Neutrophil (primary cell): Measurements from ENCODE around the gene ARMC9.

Source experiments
- H3K27ac ChIP-seq: fragments of 200-600 bp; sonication (generic); 2 replicates; pipeline ENCODE4 v1.5.1; 2016; ENCODE audit warnings: mild to moderate bottlenecking, moderate library complexity
- H3K27me3 ChIP-seq: fragments of 200-600 bp; sonication (generic); 2 replicates; pipeline ENCODE4 v1.6.0; 2016; ENCODE audit warnings: mild to moderate bottlenecking
- H3K36me3 ChIP-seq: fragments of 200-600 bp; sonication (generic); 2 replicates; pipeline ENCODE4 v1.5.1; 2017
- H3K4me1 ChIP-seq, 2 experiments: fragments of 200-600 bp in 1 of 2; sonication (generic) in 1 of 2; 1 replicate in 1 of 2; 2 replicates in 1 of 2; pipeline versions ENCODE4 v1.5.1 to v1.6.1; 2013 to 2016; ENCODE audit warnings: low read depth in 1 of 2, low read length in 1 of 2, mild to moderate bottlenecking in 1 of 2, moderate library complexity in 1 of 2; ENCODE audit not compliant: control insufficient read depth in 1 of 2, insufficient read depth in 1 of 2
- H3K4me3 ChIP-seq, 2 experiments: fragments of 200-600 bp in 1 of 2; sonication (generic) in 1 of 2; 1 replicate in 1 of 2; 2 replicates in 1 of 2; pipeline ENCODE4 v1.5.1; 2013 to 2016; ENCODE audit warnings: low read depth in 1 of 2, low read length in 1 of 2, mild to moderate bottlenecking in 1 of 2, moderate library complexity in 1 of 2
- H3K9me3 ChIP-seq: fragments of 200-600 bp; sonication (generic); 2 replicates; pipeline ENCODE4 v1.5.1; 2016
- CTCF ChIP-seq: fragments of 200-600 bp; sonication (generic); IDR thresholded peaks from 2 replicates; pipeline ENCODE4 v1.5.1; 2016; ENCODE audit warnings: antibody characterized with exemption

The ARMC9 gene

GRCh38 chr2:231388725-231389346, 190.4 kb downstream of the ARMC9 start:
- Histone ChIP-seq H3K36me3 (no peaks in the 10 kb centered on the region), H3K27me3 (no peaks in the 10 kb centered on the region), H3K4me3 (no peak overlapping the region), H3K4me1 (peaks cover 35 to 50% of the 10 kb centered on the region in 2 experiments), H3K9me3 (no peaks in the 10 kb centered on the region), H3K27ac (no peak overlapping the region)
- TF ChIP-seq CTCF = no peak

GRCh38 chr2:231390667-231391066, 192.2 kb downstream of the ARMC9 start:
- no peak for TF ChIP-seq CTCF

GRCh38 chr2:231391981-231392380, 193.6 kb downstream of the ARMC9 start:
- Histone ChIP-seq H3K27ac (no peak overlapping the region), H3K4me1 (peaks cover 44 to 77% of the 10 kb centered on the region in 2 experiments), H3K27me3 (peaks cover 12% of the 10 kb centered on the region), H3K9me3 (no peaks in the 10 kb centered on the region), H3K4me3 (no peak overlapping the region), H3K36me3 (no peaks in the 10 kb centered on the region)
- no peak for TF ChIP-seq CTCF

More at GRCh38 chr2:231390667-231391066, 192.2 kb downstream of the ARMC9 start:
- peaks cover 44 to 68% of the 10 kb centered on the region in 2 experiments for H3K4me1 ChIP-seq
- H3K27ac ChIP-seq = no peak overlapping the region
- no peak overlapping the region for H3K4me3 ChIP-seq
- no peaks in the 10 kb centered on the region for H3K9me3 ChIP-seq
- peaks cover 1% of the 10 kb centered on the region for H3K27me3 ChIP-seq
- H3K36me3 ChIP-seq = no peaks in the 10 kb centered on the region

GRCh38 chr2:231392431-231393148, 194.2 kb downstream of the ARMC9 start:
- Histone ChIP-seq H3K4me3 (no peak overlapping the region), H3K36me3 (no peaks in the 10 kb centered on the region), H3K27me3 (peaks cover 12% of the 10 kb centered on the region), H3K27ac (no peak overlapping the region), H3K4me1 (peaks cover 44 to 77% of the 10 kb centered on the region in 2 experiments), H3K9me3 (no peaks in the 10 kb centered on the region)
- TF ChIP-seq CTCF = no peak

GRCh38 chr2:231393149-231394131, 195.0 kb downstream of the ARMC9 start:
- peaks cover 41 to 72% of the 10 kb centered on the region in 2 experiments for H3K4me1 ChIP-seq
- no peaks in the 10 kb centered on the region for H3K9me3 ChIP-seq
- H3K36me3 ChIP-seq = peaks cover 6% of the 10 kb centered on the region
- H3K4me3 ChIP-seq = no peak overlapping the region
- peaks cover 12% of the 10 kb centered on the region for H3K27me3 ChIP-seq
- no peak overlapping the region for H3K27ac ChIP-seq
- no peak for TF ChIP-seq CTCF
